HG03460 (cell line): ENCODE data around the gene HSCB.
"Not testable (repeated sequence)": the region's sequence is repeated elsewhere in the genome, so short reads cannot be mapped to it uniquely, and the experiment has no call there.

Source experiments
- ATAC-seq: cut with Tn5 transposase; IDR thresholded peaks from one replicate; pipeline ENCODE4 v1.9.1; 2021; ENCODE audit not compliant: unreplicated experiment

The HSCB gene

GRCh38 chr22:28738876-28739275 lies 3.0 kb upstream of the HSCB start:
- ATAC-seq = not testable (repeated sequence)

- ATAC-seq = no peak
Observed at GRCh38 chr22:28741200-28741784, 547 bp upstream of the HSCB start.

DNA sequence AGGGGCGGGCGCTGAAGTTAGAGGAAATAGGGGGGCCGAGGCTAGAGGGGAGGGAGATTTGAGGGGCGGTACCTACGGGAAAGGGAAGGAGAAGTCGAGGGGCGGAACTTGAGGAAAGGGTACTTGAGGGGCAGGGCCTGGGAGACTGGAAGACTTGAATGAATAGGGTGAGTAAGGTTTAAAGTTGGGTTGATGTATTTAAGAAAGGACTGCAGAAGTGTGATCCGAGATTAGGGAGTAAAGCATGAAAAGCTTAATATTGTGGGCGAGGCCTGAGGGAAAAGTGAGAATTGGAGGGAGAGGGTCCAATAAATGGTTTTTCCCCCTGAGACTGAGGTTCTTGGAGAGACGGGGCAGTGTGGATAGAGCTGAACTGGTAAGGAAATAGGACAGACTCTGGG lies 723 bp downstream of the HSCB start:
- no peak for ATAC-seq

DNA sequence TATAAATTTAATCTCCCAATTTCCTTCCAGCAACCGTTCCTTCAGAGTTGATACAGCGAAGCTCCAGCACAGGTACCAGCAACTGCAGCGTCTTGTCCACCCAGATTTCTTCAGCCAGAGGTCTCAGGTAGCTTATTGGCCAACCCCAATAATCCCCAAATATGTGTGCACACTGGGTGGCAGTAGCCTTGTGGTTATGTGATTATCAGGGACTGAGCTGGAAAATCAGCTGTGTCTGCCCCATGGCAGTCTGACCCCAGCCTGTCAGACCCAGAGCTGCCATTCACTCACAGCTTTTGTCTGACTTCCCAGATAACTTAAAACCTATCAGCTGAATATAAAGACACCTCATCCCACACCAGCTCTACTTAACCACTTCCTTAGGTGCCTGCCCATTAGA lies 2.0 kb downstream of the HSCB start:
- ATAC-seq = no peak

DNA sequence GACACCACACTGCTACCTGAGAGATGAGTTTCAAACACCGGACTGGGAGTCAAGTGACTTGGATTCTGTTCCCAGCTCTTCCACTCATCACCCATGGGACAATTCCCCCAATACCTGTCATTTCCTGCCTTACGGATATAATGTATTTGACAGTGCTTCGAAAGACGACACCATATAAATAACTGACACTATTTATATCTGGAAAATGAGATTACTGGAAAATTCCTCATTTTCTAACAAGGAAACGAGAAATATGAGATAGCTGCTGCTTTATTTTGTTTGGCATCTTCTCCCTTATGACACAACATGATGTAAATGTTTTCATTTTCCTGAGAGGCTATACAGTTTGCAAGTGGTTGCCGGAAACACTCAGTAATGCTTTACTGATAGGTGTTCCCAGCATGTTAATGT lies 8.6 kb downstream of the HSCB start:
- no peak for ATAC-seq

DNA sequence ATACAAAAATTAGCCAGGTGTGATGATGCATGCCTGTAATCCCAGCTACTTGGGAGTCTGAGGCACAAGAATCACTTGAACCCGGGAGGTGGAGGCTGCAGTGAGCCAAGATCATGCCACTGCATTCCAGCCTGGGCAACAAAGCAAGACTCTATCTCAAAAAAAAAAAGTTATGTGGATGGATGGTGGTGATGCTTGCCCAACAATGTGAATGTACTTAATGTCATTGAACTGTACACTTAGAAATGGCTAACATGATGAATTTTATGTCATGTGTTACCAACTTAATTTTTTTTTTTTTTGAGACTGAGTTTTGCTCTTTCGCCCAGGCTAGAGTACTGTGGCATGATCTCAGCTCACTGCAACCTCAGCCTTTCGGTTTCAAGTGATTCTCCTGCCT lies 12.7 kb downstream of the HSCB start:
- not testable (repeated sequence) for ATAC-seq

- no peak for ATAC-seq
Observed at GRCh38 chr22:28759861-28760560, 18.2 kb downstream of the HSCB start.

DNA sequence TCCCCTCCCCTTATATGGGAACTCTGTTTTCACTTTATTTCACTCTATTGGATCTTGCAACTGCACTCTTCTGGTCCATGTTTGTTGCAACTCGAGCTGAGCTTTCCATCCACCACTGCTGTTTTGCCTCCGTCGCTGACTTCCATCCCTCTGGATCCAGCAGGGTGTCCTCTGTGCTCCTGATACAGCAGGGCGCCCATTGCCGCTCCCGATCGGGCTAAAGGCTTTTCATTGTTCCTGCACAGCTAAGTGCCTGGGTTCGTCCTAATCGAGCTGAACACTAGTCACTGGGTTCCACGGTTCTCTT lies 19.6 kb downstream of the HSCB start:
- ATAC-seq = no peak

DNA sequence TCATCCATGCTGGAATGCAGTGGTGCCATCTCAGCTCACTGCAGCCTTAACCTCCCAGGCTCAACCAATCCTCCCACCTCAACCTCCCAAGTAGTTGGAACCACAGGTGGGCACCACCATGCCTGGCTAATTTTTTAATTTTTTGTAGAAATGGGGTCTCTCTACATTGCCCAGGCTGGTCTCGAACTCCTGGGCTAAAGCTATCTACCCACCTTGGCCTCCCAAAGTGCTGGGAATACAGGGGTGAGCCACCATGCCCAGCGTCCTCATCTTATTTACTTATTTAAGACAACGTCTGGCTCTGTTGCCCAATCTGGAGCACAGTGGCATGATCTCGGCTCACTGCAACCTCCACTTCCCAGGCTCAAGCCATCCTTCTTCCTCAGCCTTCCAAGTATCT lies 20.2 kb downstream of the HSCB start:
- ATAC-seq = not testable (repeated sequence)

DNA sequence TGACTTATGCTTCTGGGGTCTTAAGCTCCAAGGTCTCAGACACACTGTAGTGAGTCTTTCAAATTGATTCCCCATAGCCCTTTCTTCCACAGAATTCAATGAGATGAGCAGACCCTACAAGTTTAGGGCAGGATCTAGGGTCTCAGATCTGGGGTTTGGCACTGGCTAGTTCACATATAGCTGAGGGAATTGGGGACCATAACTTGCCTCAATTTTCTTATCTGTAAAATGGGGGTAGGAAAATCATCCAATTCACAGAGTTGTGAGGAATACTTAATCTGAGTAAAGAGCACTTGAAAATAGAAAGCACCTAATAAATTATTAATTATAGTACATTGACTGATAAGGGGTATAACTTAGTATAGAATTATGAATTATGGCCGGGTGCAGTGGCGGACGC lies 24.8 kb downstream of the HSCB start:
- ATAC-seq = no peak

GRCh38 chr22:28768701-28769393 lies 27.0 kb downstream of the HSCB start:
- ATAC-seq = no peak

GRCh38 chr22:28769394-28770085 lies 27.7 kb downstream of the HSCB start:
- no peak for ATAC-seq

DNA sequence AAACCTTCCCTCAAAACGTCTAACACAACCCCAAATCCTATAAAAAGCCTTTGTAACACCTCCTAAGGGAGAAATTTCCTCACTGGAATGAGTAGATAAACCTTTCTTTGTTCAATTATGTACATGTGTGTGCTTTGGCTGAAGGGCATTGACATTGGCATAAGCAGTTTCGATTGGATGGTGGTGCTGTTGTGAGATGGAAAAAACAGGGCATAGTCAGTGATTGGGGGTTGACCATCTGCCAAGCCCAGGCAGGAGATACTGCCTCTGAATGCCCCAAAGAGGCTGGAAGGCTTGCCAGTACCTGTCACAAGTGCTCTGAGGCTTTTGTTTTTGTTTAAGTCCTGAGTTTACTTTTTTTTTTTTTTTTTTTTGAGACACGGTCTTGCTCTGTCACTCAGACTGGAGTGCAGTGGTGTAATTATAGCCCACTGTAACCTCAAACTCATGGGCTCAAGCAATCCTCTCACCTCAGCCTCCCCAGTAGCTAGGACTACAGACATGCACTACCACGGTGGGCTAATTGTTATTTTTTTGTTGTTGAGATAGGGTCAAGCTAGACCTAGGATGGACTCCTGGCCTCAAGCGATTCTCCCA lies 29.5 kb downstream of the HSCB start:
- ATAC-seq = no peak

- peak; percentile 83 for ATAC-seq
Observed at GRCh38 chr22:28772633-28773460, 31.0 kb downstream of the HSCB start, which contains the start of gene CCDC117. Gene CCDC117 (plus strand): TSS chr22:28772695. CDS start chr22:28772850, 155 bp downstream.

- peak; percentile 18 for ATAC-seq
Observed at GRCh38 chr22:28773461-28773867, 31.6 kb downstream of the HSCB start.

DNA sequence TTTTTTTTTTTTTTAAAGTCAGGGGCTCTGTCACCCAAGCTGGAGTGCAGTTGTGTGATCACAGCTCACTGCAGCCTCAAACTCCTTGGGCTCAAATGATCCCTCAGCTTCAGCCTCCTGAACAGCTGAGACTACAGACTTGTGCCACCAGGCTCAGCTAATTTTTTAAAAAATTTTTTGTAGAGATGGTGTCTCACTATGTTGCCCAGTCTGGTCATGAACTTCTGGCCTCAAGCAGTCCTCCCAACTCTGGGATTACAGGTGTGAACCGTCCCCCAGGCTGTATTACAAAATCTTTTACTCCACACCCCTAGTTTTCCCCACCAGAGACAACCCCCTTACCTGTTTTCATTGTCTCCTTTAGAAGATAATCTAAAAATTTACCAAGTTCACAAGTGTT lies 32.5 kb downstream of the HSCB start:
- no peak for ATAC-seq

DNA sequence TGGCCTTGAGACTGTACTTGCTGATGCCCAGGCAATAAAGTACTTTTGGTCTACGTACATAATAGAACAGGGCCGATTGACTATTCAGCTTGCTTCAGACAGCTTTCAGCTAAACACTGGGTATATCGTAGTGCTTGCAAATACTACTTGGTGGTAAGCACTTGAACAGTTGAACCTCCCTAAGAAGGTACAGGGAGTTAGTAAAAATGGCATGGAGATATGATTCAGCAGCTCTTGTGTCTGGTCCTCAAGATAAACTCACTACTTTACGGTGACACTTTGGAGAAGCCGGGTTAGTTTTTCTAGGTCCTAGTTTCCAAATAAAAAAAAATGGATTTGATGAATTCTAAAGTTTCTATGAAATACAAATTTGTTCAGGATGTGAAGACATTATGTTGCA lies 38.0 kb downstream of the HSCB start:
- ATAC-seq = no peak

DNA sequence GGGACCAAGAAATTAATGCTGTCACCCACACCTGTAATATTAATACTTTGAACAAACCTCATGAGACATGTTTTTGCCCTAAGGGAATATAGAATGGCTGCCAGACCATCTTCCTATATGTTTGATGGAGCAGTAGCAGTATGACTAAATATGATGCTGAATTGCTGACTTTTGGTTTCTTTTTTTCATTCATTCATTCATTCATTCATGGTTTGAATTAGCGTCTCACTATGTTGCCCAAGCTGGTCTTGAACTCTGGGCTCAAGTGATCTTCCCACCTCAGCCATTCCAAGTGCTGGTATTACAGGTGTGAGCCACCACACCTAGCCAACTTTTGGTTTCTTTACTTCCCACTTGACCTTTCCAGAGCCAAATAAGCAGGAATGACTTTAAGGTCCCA lies 38.5 kb downstream of the HSCB start:
- ATAC-seq = no peak

DNA sequence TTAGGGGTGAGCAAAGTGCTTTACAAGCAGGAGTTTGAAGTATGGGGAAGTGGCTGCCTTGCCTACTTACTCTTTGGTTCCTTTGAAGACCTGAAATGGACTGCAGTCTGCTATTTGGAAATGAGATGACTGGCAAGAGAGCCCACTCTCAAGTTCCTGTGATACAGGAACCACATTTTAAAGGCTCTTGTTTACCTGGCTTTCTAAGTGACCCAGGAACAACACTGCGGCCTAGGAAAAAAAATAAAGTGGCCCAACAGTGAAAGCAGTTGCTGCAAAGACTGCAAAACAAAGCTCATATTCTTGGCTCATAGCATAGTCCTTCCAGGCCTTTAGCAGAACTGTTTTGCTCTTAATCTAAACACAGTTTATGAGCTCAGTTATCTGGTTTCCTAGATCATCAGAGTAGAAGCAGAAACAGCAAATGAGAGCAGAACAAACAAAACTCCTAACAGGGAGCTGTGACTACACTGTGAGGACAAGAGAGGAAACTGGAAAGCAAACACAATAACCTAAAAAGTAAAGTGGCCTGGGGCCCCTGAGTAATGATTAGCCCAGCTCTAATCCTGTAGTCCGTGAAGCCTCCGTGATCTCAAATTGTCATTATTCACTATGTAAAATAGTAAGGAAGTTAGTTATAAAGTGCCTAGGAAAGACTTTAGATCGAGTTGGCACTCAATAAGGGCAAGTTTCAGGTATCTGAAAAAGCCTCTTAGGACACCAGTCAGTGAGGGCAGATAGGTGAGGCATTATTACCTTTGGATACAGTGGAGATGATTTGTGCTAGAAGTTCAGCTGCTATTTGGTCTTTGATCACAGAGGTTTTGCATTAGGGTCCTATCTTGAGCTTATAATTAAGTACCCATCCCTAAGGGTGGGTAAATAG lies 42.2 kb downstream of the HSCB start:
- ATAC-seq = no peak

DNA sequence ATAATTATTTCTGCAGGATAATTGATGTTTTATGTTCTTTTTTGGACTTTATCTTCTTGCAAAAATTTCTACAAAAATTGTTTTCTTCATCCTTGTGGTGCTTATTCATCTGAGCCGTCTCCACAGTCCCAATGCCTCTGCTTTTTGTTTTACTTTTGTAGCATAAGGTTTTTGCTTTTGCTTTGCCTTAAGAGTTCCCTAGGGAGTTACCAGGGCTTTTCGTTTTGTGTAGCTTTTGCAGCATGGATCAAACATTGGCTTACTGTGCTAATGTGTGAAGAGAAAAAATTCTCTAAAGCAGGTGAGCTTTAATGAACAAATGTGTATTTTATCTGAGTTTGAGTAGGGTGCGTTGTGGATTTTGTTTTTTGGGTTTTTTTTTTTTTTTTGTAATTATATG lies 46.8 kb downstream of the HSCB start:
- ATAC-seq = no peak
